Measurements from ENCODE around the gene NUDT21.

NUDT21 gene

DNA sequence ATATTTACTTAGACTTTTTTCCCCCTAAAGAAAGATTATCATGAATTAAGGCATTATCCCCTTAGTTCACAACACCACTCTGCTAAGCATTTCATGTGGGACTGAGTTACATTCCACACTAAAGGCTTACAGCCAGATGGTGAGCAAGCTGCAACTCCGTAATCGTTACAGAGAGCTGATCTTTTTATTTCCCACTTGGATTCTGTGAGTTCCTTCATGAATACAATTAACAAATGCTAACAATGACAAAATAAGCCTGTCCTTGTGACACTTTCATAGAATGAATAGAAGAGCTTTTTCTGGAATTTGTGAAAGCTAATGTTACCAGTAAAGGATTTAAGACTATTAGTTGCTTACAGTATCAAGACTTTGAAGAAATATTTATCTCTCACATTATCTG is 9.0 kb upstream of the NUDT21 start:
- TF ChIP-seq TCF12 (IDR thresholded peaks at IDR 0.05; ENCODE audit: low read depth) (no peak), TEAD4 (IDR thresholded peaks at IDR 0.05) (no peak), MAX (IDR thresholded peaks at IDR 0.05) (no peak), RAD21 (IDR thresholded peaks at IDR 0.05; ENCODE audit: low read depth) (no peak), TAF1 (IDR thresholded peaks at IDR 0.05; ENCODE audit: low read depth) (no peak), CREB1 (IDR thresholded peaks at IDR 0.05; ENCODE audit: low read depth) (no peak), FOXM1 (IDR thresholded peaks at IDR 0.05; ENCODE audit: borderline replicate concordance, low read depth) (no peak)
- TF ChIP-seq, protein P1, sequence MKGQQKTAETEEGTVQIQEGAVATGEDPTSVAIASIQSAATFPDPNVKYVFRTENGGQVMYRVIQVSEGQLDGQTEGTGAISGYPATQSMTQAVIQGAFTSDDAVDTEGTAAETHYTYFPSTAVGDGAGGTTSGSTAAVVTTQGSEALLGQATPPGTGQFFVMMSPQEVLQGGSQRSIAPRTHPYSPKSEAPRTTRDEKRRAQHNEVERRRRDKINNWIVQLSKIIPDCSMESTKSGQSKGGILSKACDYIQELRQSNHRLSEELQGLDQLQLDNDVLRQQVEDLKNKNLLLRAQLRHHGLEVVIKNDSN (IDR thresholded peaks at IDR 0.05): no peak

DNA sequence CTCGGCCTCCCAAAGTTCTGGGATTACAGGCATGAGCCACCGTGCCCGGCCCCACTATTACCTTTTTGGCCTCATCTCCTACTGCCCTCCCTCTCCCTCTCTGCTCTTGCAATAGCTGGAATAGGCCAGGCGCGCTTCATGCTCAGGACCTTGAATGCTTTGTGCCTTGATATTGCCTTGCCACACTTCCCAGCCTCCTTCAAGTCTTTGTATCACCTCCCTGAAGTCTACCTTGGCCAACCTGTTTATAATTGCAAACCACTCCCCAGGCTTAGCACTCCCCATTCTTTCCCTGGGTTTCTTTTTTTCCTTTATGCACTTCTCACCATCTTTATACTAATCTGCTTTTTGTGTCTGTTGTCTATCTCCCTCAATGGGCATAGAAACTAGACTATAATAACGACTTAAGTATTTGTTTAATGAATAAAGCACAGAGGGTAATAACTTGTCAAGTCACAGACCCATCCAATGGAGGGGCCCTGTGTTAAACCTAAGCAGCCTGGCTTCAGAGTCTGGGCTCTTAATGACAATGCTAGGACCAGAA is 6.9 kb upstream of the NUDT21 start:
- TF ChIP-seq TCF12 (IDR thresholded peaks at IDR 0.05; ENCODE audit: low read depth) (no peak), TAF1 (IDR thresholded peaks at IDR 0.05; ENCODE audit: low read depth) (no peak), TEAD4 (IDR thresholded peaks at IDR 0.05) (no peak), CREB1 (IDR thresholded peaks at IDR 0.05; ENCODE audit: low read depth) (no peak), ZBTB7A (IDR thresholded peaks at IDR 0.05; ENCODE audit: low read depth) (no peak), FOXM1 (IDR thresholded peaks at IDR 0.05; ENCODE audit: borderline replicate concordance, low read depth) (no peak), REST (IDR thresholded peaks at IDR 0.05; ENCODE audit: low read depth) (no peak), MAX (IDR thresholded peaks at IDR 0.05) (no peak), YY1 (IDR thresholded peaks at IDR 0.05; ENCODE audit: low read depth) (no peak), EGR1 (IDR thresholded peaks at IDR 0.05) (no peak), CEBPB (IDR thresholded peaks at IDR 0.05) (no peak), NFIC (IDR thresholded peaks at IDR 0.05) (no peak), EP300 (IDR thresholded peaks at IDR 0.05; ENCODE audit: borderline replicate concordance) (no peak), RAD21 (IDR thresholded peaks at IDR 0.05; ENCODE audit: low read depth) (no peak)
- TF ChIP-seq, protein P1 (IDR thresholded peaks at IDR 0.05): no peak

DNA sequence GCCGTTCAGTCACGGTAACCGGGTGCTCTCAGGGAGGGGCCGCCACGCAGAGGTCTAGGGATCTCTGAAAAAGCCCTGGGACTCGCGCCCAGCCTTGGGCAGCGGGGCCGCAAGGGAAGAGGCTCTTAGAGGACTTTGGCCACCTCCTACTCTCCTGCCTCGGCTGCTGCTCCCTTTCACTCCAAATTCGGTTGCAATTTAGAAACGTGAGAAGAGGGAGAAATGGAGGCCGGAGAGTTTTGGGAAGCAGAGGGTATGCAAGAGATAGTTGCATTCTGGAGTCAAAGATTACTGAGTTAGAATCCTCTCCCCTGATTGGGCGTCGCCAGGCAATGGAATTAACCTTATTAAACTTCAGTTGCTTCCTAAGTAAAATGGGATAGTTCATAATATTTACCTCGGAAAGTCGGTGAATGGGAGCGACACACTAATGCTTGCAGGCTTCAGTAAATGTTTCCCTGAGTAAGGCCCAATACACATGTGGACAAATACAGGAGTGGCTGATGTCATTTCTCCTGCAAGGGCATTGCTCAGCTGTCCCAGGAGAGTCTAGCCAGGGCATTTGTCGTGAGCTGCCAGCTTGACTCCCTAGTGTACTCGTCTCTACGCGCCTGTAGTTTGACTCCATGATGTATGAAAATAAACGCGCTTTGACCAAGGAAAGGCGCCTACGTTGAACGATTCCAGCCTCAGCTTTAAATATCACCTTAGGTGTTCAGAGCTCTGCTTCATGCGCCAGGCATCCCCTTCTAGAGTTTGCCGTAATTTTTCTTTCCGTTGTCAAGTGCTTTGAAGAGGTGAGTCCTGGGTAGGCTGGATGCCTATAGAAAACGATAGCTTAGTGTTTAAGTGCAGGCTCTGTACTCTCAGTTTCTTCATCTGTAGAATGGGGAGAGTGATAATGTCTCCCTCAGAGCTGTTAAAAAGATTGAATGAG is 889 bp upstream of the NUDT21 start:
- TF ChIP-seq TAF1 (IDR thresholded peaks at IDR 0.05; ENCODE audit: low read depth) (no peak; the same call in 1 of the 2 replicates), CEBPB (IDR thresholded peaks at IDR 0.05) (no peak), TCF12 (IDR thresholded peaks at IDR 0.05; ENCODE audit: low read depth) (no peak), EGR1 (IDR thresholded peaks at IDR 0.05) (no peak)

GRCh38 chr16:56450275-56450985 is 702 bp downstream of the NUDT21 start:
- TF ChIP-seq TAF1 (IDR thresholded peaks at IDR 0.05; ENCODE audit: low read depth) (no peak), EP300 (IDR thresholded peaks at IDR 0.05; ENCODE audit: borderline replicate concordance) (no peak), YY1 (IDR thresholded peaks at IDR 0.05; ENCODE audit: low read depth) (no peak), MAX (IDR thresholded peaks at IDR 0.05) (no peak), CEBPB (IDR thresholded peaks at IDR 0.05) (no peak), TEAD4 (IDR thresholded peaks at IDR 0.05) (no peak), CREB1 (IDR thresholded peaks at IDR 0.05; ENCODE audit: low read depth) (no peak), EGR1 (IDR thresholded peaks at IDR 0.05) (no peak), NFIC (IDR thresholded peaks at IDR 0.05) (no peak), ZBTB7A (IDR thresholded peaks at IDR 0.05; ENCODE audit: low read depth) (no peak), FOXM1 (IDR thresholded peaks at IDR 0.05; ENCODE audit: borderline replicate concordance, low read depth) (no peak), REST (IDR thresholded peaks at IDR 0.05; ENCODE audit: low read depth) (no peak), TCF12 (IDR thresholded peaks at IDR 0.05; ENCODE audit: low read depth) (no peak), RAD21 (IDR thresholded peaks at IDR 0.05; ENCODE audit: low read depth) (no peak)
- TF ChIP-seq, protein P1 (IDR thresholded peaks at IDR 0.05): no peak

All from Ishikawa (cell line).